HCT116 (cell line): ENCODE data around the gene SUCNR1. TPM values are rescaled to one million over a fixed set of nuclear protein-coding genes. Genes with fewer than 3 reads are reported as not detected.

ENCODE experiments used
- ATAC-seq: fragments of 200-7000 bp; cut with Tn5 transposase; 2 replicates; pipeline ENCODE4 v1.9.1; 2020; ENCODE audit warnings: mild to moderate bottlenecking, moderate library complexity
- BruUV-seq: library from RNA; stranded (reverse); fragments of 400-500 nt; replicated peaks from 2 replicates; lab custom pipeline; 2021; lab: Mats Ljungman, UMichigan
- CTCF ChIA-PET: fragments of 300-600 bp; sonication (Branson Sonifier 250); formaldehyde crosslinking; loops from one replicate; lab custom pipeline; 2021; ENCODE audit warnings: antibody characterized with exemption; lab: Charles Lee
- POLR2A ChIA-PET: fragments of 300-600, 350-600 bp; sonication (Branson Sonifier 250); formaldehyde crosslinking; loops from one replicate; lab custom pipeline; 2021; ENCODE audit warnings: antibody characterized with exemption; lab: Charles Lee
- RAD21 ChIA-PET, 2 experiments: fragments of 300-600 bp; sonication (Branson Sonifier 250); formaldehyde crosslinking; loops; one replicate each; lab custom pipeline; 2023; ENCODE audit warnings: low total read pairs in 2 of 2; ENCODE audit not compliant: uncharacterized antibody in 2 of 2, unreplicated experiment in 2 of 2, low non-redundant PET in 1 of 2; lab: Charles Lee
- DNase-seq: peaks from one replicate; pipeline ENCODE4 v3.0.0-alpha.2; 2010; ENCODE audit warnings: low read depth, low spot score
- H2AFZ ChIP-seq: fragments of 200-600 bp; shearing (Covaris generic), sonication (generic); 2 replicates; pipeline ENCODE4 v1.6.1; 2017; ENCODE audit warnings: low read depth, mixed run types, mixed read lengths, antibody characterized with exemption, low read length; ENCODE audit not compliant: poor library complexity, severe bottlenecking
- H3K27ac ChIP-seq: 2 replicates; pipeline ENCODE4 v1.5.1; 2012; ENCODE audit warnings: low read depth, low read length
- H3K27me3 ChIP-seq: fragments of 200-600 bp; sonication (generic); 2 replicates; pipeline ENCODE4 v1.6.1; 2016; ENCODE audit warnings: mixed run types, low read length, mixed read lengths; ENCODE audit not compliant: insufficient read depth
- H3K36me3 ChIP-seq, 2 experiments: fragments of 200-500 bp in 1 of 2; fragments of 200-600 bp in 1 of 2; sonication (Bioruptor generic) in 1 of 2; sonication (generic) in 1 of 2; 2 replicates each; pipeline versions ENCODE4 v1.5.1 to v1.6.1; 2014 to 2016; ENCODE audit warnings: low read length in 2 of 2, inconsistent platforms in 1 of 2, mixed read lengths in 1 of 2, mixed run types in 1 of 2; ENCODE audit not compliant: insufficient read depth in 2 of 2, control insufficient read depth in 1 of 2
- H3K4me1 ChIP-seq, 2 experiments: fragments of 200-600 bp in 1 of 2; sonication (generic) in 1 of 2; 2 replicates each; pipeline versions ENCODE4 v1.5.1 to v1.6.1; 2012 to 2017; ENCODE audit warnings: low read length in 2 of 2, inconsistent platforms in 1 of 2, mild to moderate bottlenecking in 1 of 2, mixed read lengths in 1 of 2, mixed run types in 1 of 2, moderate library complexity in 1 of 2; ENCODE audit not compliant: insufficient read depth in 2 of 2, control insufficient read depth in 1 of 2
- H3K4me2 ChIP-seq: fragments of 200-600 bp; sonication (generic); 2 replicates; pipeline ENCODE4 v1.6.1; 2017; ENCODE audit warnings: mixed run types, low read length, mixed read lengths
- H3K4me3 ChIP-seq, 2 experiments: fragments of 200-600 bp in 1 of 2; sonication (generic) in 1 of 2; replicated peaks in 1 of 2; 2 replicates each; pipeline ENCODE4 v1.5.1; 2011 to 2016; ENCODE audit warnings: low read length in 2 of 2, control low read depth in 1 of 2, low read depth in 1 of 2, mild to moderate bottlenecking in 1 of 2, mixed read lengths in 1 of 2, mixed run types in 1 of 2
- H3K79me2 ChIP-seq: fragments of 200-600 bp; sonication (generic); 2 replicates; pipeline ENCODE4 v1.6.1; 2017; ENCODE audit warnings: mild to moderate bottlenecking, mixed run types, low read length, moderate library complexity, mixed read lengths; ENCODE audit not compliant: insufficient read depth
- H3K9ac ChIP-seq: fragments of 200-600 bp; sonication (generic); 2 replicates; pipeline ENCODE4 v1.6.1; 2016; ENCODE audit warnings: low read length, mixed read lengths
- H3K9me2 ChIP-seq: fragments of 200-600 bp; sonication (generic), shearing (Covaris generic); 2 replicates; pipeline ENCODE4 v1.6.1; 2017; ENCODE audit warnings: mixed run types, mild to moderate bottlenecking, moderate library complexity; ENCODE audit not compliant: insufficient read depth
- H3K9me3 ChIP-seq, 2 experiments: fragments of 200-500 bp in 1 of 2; fragments of 200-600 bp in 1 of 2; sonication (Bioruptor generic) in 1 of 2; sonication (generic) in 1 of 2; 2 replicates each; pipeline ENCODE4 v1.6.1; 2014 to 2017; ENCODE audit warnings: low read length in 2 of 2, mixed read lengths in 2 of 2, inconsistent platforms in 1 of 2, low read depth in 1 of 2, mild to moderate bottlenecking in 1 of 2, mixed run types in 1 of 2, moderate library complexity in 1 of 2; ENCODE audit not compliant: control insufficient read depth in 1 of 2, insufficient read depth in 1 of 2
- H4K20me1 ChIP-seq: fragments of 200-600 bp; sonication (generic), shearing (Covaris generic); 2 replicates; pipeline ENCODE4 v1.6.1; 2017; ENCODE audit warnings: mixed run types, mild to moderate bottlenecking, moderate library complexity; ENCODE audit not compliant: insufficient read depth
- CBX3 ChIP-seq: IDR thresholded peaks from 2 replicates; pipeline ENCODE4 v1.6.1; 2012; ENCODE audit warnings: low read depth
- CEBPB ChIP-seq: IDR thresholded peaks from 2 replicates; pipeline ENCODE4 v1.6.1; 2012; ENCODE audit warnings: low read depth
- EGR1 ChIP-seq: IDR thresholded peaks from 2 replicates; pipeline ENCODE4 v1.6.1; 2012; ENCODE audit warnings: low read depth
- EZH2phosphoT487 ChIP-seq: fragments of 200-600 bp; IDR thresholded peaks from 2 replicates; pipeline ENCODE4 v1.6.1; 2018; ENCODE audit warnings: antibody characterized with exemption, borderline replicate concordance
- RAD21 ChIP-seq: IDR thresholded peaks from 2 replicates; pipeline ENCODE4 v1.6.1; 2012; ENCODE audit warnings: low read depth, mild to moderate bottlenecking
- SP1 ChIP-seq: IDR thresholded peaks from 2 replicates; pipeline ENCODE4 v1.6.1; 2012; ENCODE audit warnings: low read depth
- ZFX ChIP-seq: fragments of 450-650 bp; IDR thresholded peaks from 2 replicates; pipeline ENCODE4 v1.6.1; 2017
- ZNF274 ChIP-seq: fragments of 200-500 bp; sonication (Bioruptor generic); IDR thresholded peaks from 2 replicates; pipeline ENCODE4 v1.6.1; 2014; ENCODE audit warnings: mild to moderate bottlenecking, low read depth, low read length, inconsistent platforms
- intact Hi-C: fragments of 100-400 bp; cut with micrococcal nuclease; formaldehyde crosslinking; loops from 2 replicates; pipeline ENCODE4 v1.10.0; 2022
- total RNA-seq: library from RNA; stranded (reverse); gene quantifications from one replicate; pipeline ENCODE4 v1.2.1, GENCODE V29; 2021; ENCODE audit not compliant: unreplicated experiment
- TF ChIP-seq, protein P1 (sequence below): IDR thresholded peaks from 2 replicates; pipeline ENCODE4 v1.6.1; 2012
- TF ChIP-seq, protein P2 (sequence below): IDR thresholded peaks from 2 replicates; pipeline ENCODE4 v1.6.1; 2012; ENCODE audit warnings: low read depth

The SUCNR1 gene
- total RNA-seq, 1 experiment from 2014 or later, result 0.17 TPM

DNA sequence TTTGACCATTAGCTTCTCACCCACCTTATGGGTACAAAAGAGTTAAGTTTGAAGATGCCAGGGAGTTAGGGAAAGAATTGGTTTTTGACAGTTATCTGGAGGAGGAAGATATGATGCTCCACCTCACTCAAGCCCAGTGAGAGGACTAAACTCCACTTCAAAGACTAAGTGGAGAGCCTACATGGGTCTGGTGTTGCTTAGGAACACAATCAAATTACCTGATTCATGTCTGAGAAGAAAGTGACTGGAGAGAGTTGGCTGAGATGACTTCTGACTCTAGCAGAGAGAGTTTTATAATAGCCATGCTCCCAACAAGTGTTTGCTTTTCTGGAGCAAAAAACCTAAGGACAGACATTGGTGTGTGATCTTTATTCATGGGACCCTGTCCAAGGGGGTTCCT, 43.3 kb downstream of the SUCNR1 start:
- CTCF ChIA-PET, result no interaction called here
- no peaks in the 10 kb centered on the region for H4K20me1 ChIP-seq
- H3K79me2 ChIP-seq, result no peaks in the 10 kb centered on the region
- no peak overlapping the region for H3K4me2 ChIP-seq
- no peak for ATAC-seq
- no TSS peak for BruUV-seq
- intact Hi-C loops, result loop anchor here (5.0 kb wide), 2 partner anchors 689 to 749 kb away; no protein-coding TSS in a partner anchor
- no peaks in the 10 kb centered on the region for H3K9me2 ChIP-seq
- no peak for DNase-seq
- RAD21 ChIA-PET, result no interaction called here
- H3K27me3 ChIP-seq, result no peaks in the 10 kb centered on the region
- no peak overlapping the region for H2AFZ ChIP-seq
- no peaks in the 10 kb centered on the region for H3K36me3 ChIP-seq
- H3K27ac ChIP-seq, result no peak overlapping the region
- H3K4me1 ChIP-seq, result no peaks in the 10 kb centered on the region
- H3K4me3 ChIP-seq, result no peak overlapping the region
- POLR2A ChIA-PET, result no interaction called here
- H3K9me3 ChIP-seq, result no peaks in the 10 kb centered on the region
- no peak overlapping the region for H3K9ac ChIP-seq
- TF ChIP-seq, protein P1, sequence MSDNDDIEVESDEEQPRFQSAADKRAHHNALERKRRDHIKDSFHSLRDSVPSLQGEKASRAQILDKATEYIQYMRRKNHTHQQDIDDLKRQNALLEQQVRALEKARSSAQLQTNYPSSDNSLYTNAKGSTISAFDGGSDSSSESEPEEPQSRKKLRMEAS, result no peak
- no peak for TF ChIP-seq EZH2phosphoT487
- TF ChIP-seq EGR1, result no peak
- no peak for TF ChIP-seq ZFX
- TF ChIP-seq CEBPB, result no peak
- TF ChIP-seq, protein P2, sequence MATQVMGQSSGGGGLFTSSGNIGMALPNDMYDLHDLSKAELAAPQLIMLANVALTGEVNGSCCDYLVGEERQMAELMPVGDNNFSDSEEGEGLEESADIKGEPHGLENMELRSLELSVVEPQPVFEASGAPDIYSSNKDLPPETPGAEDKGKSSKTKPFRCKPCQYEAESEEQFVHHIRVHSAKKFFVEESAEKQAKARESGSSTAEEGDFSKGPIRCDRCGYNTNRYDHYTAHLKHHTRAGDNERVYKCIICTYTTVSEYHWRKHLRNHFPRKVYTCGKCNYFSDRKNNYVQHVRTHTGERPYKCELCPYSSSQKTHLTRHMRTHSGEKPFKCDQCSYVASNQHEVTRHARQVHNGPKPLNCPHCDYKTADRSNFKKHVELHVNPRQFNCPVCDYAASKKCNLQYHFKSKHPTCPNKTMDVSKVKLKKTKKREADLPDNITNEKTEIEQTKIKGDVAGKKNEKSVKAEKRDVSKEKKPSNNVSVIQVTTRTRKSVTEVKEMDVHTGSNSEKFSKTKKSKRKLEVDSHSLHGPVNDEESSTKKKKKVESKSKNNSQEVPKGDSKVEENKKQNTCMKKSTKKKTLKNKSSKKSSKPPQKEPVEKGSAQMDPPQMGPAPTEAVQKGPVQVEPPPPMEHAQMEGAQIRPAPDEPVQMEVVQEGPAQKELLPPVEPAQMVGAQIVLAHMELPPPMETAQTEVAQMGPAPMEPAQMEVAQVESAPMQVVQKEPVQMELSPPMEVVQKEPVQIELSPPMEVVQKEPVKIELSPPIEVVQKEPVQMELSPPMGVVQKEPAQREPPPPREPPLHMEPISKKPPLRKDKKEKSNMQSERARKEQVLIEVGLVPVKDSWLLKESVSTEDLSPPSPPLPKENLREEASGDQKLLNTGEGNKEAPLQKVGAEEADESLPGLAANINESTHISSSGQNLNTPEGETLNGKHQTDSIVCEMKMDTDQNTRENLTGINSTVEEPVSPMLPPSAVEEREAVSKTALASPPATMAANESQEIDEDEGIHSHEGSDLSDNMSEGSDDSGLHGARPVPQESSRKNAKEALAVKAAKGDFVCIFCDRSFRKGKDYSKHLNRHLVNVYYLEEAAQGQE, result no peak
- no peak for TF ChIP-seq SP1
- no peak for TF ChIP-seq ZNF274
- TF ChIP-seq CBX3, result no peak
- no peak for TF ChIP-seq RAD21
